ENCODE results near the gene ERFL.
"Not testable (repeated sequence)": the region's sequence is repeated elsewhere in the genome, so short reads cannot be mapped to it uniquely, and the experiment has no call there.

ERFL gene

DNA sequence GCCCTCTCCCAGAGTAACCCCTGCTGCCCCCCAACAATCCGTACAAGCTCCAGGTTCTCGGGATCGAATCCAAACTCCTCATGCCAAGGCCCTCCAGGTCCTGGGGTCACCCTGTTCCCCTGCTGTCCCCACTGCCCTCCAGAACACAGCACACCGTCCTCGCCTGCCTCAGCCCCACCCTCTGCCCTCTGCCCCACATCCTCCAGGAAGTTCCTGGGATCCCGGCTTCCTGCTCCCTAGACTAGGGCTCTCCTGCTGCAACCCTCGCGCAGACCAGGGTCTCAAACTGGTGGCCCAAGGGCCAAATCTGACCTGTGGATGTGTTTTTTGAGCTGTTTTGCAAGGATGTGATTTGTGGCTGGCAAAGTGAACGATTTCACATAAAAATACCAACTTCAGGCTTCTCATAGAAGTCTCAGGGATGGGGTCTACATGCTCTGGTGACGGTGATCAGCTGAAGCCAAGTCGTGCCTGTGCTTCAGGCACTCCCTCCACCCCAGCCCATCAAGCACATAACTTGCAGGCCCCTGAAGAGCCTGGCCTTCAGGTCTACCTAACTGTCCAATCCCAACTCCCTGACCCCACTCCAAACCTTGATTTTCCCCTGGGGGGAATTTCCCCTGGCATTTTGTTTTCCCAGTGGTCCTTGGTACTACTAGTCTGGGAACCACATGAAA is 29.1 kb upstream of the ERFL start:
- peaks cover 17% of the 10 kb centered on the region for H3K4me1 Mint-ChIP-seq
- H3K27ac Mint-ChIP-seq = peak overlapping the region; percentile 67
- H3K9me3 Mint-ChIP-seq = no peaks in the 10 kb centered on the region
- no peaks in the 10 kb centered on the region for H3K36me3 Mint-ChIP-seq (ENCODE audit: low read depth)
- DNase-seq = no peak
- no peak for ATAC-seq
- no peaks in the 10 kb centered on the region for H3K27me3 Mint-ChIP-seq
- peak overlapping the region; percentile 90 for H3K4me3 Mint-ChIP-seq

DNA sequence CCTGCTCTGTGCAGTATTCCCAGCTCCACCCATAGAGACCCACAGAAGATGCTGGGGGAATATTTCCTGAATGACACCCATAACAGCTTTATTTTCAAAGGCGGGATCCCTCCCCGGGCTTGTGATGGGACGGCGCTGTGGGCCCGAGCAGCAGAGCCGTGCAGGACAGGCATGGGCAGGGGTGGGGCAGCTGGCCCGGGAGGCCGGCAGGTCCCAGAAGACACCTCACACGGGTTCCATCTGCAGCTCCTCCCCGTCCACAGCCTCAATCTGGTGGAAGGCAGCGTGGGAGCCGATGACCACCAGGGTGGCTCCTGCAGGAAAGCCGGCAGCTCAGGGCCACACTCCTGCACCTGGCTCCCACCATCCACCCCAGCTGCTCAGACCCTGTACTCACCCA is 28.4 kb upstream of the ERFL start:
- Mint-ChIP-seq H3K27ac (no peak overlapping the region), H3K27me3 (no peaks in the 10 kb centered on the region), H3K36me3 (ENCODE audit: low read depth) (no peaks in the 10 kb centered on the region), H3K4me3 (no peak overlapping the region), H3K4me1 (peaks cover 20% of the 10 kb centered on the region), H3K9me3 (no peaks in the 10 kb centered on the region)
- DNase-seq (no peak), ATAC-seq (no peak)

DNA sequence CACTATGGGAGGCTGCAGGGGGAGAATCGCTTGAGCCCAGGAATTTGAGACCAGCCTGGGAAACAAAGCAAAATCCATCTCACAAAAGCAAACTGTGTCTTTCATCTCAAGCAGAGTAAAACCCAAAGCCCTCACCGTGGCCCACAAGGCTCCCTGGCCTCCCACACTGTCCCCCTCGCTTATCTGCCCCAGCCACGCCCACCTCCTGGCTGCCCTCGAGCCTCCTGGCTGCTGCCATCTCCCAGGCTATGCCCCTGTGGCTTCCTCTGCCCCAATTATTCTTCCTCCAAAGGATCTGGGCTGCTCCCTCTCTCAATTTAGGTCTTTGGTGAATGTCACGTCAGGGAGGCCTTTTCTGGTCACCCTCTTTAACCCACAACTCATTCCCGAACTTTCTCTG is 27.3 kb upstream of the ERFL start:
- ATAC-seq (no peak), DNase-seq (no peak)
- no peaks in the 10 kb centered on the region for H3K36me3 Mint-ChIP-seq (ENCODE audit: low read depth)
- H3K27ac Mint-ChIP-seq = no peak overlapping the region
- H3K27me3 Mint-ChIP-seq = no peaks in the 10 kb centered on the region
- no peak overlapping the region for H3K4me3 Mint-ChIP-seq
- H3K9me3 Mint-ChIP-seq = no peaks in the 10 kb centered on the region
- H3K4me1 Mint-ChIP-seq = peaks cover 23% of the 10 kb centered on the region

DNA sequence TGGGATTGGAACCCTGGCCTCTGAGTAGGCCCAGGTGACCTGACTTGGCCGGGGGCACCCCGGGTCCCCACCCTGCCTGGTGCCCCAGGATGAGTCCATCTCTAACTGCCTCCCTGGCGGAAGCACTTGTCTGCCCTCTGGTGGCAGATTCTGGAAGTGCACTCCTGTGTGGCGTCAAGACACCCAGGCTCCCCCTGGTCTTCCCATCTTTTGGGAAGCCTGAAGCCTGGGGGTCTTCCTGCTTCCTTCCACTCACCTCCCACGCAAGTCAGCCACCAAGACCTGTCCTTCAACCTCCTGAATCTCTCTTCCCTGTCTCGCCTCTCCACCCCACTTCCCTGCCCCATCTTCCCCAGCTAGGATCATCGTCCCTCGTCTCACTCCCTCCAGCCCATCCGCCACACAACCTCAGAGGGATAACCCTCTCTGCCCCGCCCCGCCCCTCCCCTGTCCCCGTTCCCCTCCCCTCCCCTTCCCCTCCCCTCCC is 23.5 kb upstream of the ERFL start:
- Mint-ChIP-seq H3K36me3 (ENCODE audit: low read depth) (no peaks in the 10 kb centered on the region), H3K27ac (no peak overlapping the region), H3K27me3 (no peaks in the 10 kb centered on the region), H3K9me3 (no peaks in the 10 kb centered on the region), H3K4me1 (peaks cover 29% of the 10 kb centered on the region), H3K4me3 (no peak overlapping the region)
- DNase-seq = peak; percentile 96
- ATAC-seq = peak; percentile 82

DNA sequence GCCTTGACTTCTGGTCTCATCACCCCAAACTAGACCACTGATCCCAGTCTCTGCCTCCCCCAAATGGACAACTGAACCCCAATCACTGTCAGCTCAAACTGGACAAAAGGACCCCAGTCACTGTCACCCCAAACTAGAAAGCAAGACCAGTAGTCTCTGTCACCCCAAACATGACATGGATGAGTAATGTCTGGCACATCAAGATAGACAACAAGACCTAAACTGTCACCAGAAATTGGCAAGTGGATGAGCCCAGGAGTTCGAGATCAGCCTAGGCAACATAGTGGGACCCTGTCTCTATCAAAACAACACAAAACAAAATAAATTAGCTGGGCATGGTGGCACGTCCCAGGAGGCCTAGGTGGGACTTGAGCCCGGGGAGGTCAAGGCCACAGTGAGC is 18.8 kb upstream of the ERFL start:
- Mint-ChIP-seq H3K27ac (peak overlapping the region; percentile 72), H3K4me3 (peak overlapping the region; percentile 36), H3K4me1 (peaks cover 67% of the 10 kb centered on the region), H3K9me3 (no peaks in the 10 kb centered on the region), H3K27me3 (peaks cover 5% of the 10 kb centered on the region), H3K36me3 (ENCODE audit: low read depth) (no peaks in the 10 kb centered on the region)
- ATAC-seq = no peak
- no peak for DNase-seq

DNA sequence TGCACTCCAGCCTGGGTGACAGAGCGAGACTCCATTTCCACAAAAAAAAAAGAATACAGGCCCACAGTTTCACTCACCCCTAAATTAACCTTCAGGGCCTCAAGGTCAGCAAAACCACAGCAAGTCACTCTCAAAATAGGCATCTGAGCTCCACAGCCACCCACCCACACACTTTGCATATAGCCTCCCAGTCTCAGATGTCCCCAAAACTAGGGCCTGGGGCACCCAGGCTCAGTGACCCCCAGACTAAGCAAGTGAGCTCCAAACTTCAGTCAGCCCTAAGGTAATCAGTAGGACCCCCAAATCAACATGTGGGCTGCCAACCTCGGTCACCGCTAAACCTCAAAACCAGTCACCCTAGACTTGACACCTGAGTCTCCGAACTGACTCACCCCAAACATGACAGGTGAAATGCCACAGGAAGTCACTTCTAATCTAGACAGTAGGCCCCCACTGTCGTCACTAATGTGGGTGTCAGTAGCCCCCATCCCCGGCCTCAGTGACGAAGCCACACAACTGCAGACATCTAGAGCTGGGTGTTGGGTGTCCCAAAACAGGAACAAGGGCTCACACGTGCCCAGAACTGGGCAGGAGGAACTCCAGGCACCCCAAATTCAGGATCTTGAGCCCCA is 17.0 kb upstream of the ERFL start:
- Mint-ChIP-seq H3K4me3 (peak overlapping the region; percentile 65), H3K27me3 (peaks cover 9% of the 10 kb centered on the region), H3K4me1 (peaks cover 70% of the 10 kb centered on the region), H3K27ac (peak overlapping the region; percentile 95), H3K36me3 (ENCODE audit: low read depth) (no peaks in the 10 kb centered on the region), H3K9me3 (no peaks in the 10 kb centered on the region)
- DNase-seq = peak; percentile 90
- peak; percentile 95 for ATAC-seq

DNA sequence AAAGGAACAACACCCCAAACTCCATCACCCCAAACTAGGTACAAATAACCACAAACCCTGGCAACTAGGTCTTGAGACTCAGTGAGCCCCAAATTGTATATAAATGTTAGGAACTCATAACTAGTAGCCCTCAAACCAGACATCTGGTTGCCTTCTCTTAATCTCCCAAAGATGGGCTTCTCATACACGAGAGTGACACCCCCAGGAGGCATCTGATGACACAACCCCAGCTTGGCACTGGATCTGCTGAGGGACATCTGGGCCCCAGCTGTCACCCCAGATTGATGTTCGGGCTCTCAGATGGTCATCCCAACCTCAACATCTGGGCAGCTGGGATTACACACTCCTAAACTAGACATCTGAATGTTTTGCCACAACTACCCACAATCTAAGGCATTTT is 16.1 kb upstream of the ERFL start:
- Mint-ChIP-seq H3K4me1 (peaks cover 67% of the 10 kb centered on the region), H3K9me3 (no peaks in the 10 kb centered on the region), H3K27ac (peak overlapping the region; percentile 95), H3K36me3 (ENCODE audit: low read depth) (no peaks in the 10 kb centered on the region), H3K4me3 (peak overlapping the region; percentile 65), H3K27me3 (peaks cover 9% of the 10 kb centered on the region)
- ATAC-seq = no peak
- DNase-seq = no peak

DNA sequence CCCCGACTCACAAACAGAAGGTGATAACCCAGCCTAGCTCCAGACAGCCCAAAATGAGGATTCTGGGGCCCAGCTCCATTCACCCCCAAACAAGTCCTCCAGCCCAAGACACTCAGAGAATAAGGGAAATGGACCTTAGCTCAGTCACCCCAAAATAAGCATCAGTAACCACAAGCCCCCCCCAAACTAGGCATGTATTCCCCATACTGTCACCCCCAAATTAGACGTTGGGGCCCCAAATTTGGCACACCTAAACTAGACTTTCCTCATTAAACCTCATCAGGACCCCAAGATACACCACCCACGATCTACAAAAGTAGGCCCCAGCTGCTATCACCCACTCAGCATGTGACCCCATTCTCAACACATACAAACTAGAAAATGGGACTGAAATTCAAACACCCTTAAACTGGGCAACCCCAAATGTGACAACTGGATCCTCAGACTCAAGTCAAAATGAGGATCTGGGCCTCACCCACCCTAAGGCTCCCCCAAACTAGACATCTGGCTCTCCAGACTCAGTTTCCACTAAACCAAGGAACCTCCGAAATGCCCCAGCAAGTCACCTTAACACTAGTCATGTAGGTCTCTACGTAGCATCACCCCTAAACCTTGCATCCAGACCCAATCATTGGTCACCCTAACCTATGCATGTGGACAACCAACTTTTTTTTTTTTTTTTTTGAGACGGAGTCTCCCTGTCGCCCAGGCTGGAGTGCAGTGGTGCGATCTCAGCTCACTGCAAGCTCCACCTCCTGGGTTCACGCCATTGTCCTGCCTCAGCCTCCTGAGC is 13.4 kb upstream of the ERFL start:
- peaks cover 54% of the 10 kb centered on the region for H3K4me1 Mint-ChIP-seq
- ATAC-seq = no peak
- no peaks in the 10 kb centered on the region for H3K36me3 Mint-ChIP-seq (ENCODE audit: low read depth)
- H3K4me3 Mint-ChIP-seq = peak overlapping the region; percentile 54
- peaks cover 10% of the 10 kb centered on the region for H3K27me3 Mint-ChIP-seq
- no peaks in the 10 kb centered on the region for H3K9me3 Mint-ChIP-seq
- H3K27ac Mint-ChIP-seq = peak overlapping the region; percentile 80
- no peak for DNase-seq

DNA sequence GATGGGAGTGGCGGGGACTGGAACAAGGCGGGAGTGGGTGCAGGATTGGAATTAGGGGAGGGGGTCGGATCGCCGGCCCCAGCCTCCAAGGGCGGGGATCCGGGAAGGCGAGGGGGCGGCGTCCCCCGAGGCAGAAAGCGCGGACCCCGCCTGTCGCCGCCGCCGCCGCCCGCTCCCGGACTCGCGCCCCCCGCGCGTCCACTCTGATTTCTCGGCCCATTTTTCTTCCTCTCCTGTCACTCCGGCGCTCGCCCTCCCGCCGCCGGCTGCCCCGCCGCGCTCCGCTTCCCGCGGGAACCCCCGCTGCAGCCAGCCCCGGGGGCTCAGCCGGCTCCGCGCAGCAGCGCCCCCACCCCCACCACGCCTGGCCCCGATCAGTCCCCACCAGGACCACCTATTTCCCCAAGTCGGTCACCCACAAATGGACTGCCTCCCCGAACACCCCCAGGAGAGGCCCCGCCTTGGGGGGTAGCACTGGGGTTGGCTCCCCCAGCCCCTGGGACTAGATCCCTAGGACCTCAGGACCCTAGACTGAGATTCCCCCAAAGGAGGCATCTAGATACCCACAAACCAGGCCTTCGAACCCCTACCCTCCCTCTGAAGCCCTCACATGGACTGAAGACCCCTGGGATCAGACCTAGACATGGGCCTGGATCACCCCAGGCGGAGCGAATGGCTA is 12.6 kb upstream of the ERFL start:
- no peak for ATAC-seq
- peaks cover 55% of the 10 kb centered on the region for H3K4me1 Mint-ChIP-seq
- peaks cover 14% of the 10 kb centered on the region for H3K27me3 Mint-ChIP-seq
- H3K4me3 Mint-ChIP-seq = peak overlapping the region; percentile 76
- peak overlapping the region; percentile 83 for H3K27ac Mint-ChIP-seq
- H3K36me3 Mint-ChIP-seq (ENCODE audit: low read depth) = no peaks in the 10 kb centered on the region
- H3K9me3 Mint-ChIP-seq = no peaks in the 10 kb centered on the region
- no peak for DNase-seq

DNA sequence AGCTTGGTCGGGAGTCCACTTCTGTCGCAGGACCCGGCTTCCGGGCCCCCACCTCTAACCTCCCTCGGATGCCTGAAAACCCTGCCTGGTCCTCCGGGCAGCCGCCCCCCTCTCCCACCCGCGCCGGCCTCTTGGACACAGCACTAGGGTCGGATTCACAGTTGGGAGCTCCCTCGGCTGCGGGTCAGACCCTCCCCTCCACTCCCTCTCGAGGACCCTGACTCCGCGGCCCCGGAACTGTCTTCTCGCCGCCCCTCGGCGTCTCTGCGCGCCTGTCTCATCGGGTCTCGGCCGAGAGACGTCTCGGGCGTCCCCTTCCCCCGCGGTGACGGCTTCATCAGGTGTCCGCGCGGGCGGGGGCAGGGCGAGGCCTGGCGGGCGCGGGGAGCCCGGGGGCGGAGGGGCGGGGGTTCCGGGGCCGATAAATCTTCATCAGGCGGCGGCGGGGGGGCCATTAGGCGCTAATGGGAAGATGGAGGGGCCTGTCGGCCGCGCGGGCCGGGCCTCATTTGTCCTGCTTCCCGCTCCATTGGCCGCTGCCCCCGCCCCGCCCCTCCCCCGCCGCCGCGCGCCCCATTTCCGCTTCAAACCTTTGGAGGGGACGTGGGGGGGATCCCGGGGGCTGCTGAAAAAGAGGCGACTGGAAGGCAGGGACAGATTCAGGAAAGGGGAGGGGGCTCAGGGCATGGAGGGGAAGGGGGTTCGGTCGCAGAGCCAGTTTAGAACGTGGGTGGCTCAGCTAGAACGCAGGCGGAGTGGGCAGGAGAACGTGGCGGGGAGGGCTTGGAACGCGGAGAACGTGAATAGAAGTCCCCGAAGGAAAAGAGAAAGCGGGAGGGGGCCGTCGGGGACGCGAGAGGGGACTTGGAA is 11.8 kb upstream of the ERFL start:
- Mint-ChIP-seq H3K27me3 (peaks cover 16% of the 10 kb centered on the region), H3K4me3 (peak overlapping the region; percentile 76), H3K9me3 (no peaks in the 10 kb centered on the region), H3K4me1 (peaks cover 52% of the 10 kb centered on the region), H3K36me3 (ENCODE audit: low read depth) (no peaks in the 10 kb centered on the region), H3K27ac (peak overlapping the region; percentile 83)
- no peak for ATAC-seq
- DNase-seq = peak; percentile 64

DNA sequence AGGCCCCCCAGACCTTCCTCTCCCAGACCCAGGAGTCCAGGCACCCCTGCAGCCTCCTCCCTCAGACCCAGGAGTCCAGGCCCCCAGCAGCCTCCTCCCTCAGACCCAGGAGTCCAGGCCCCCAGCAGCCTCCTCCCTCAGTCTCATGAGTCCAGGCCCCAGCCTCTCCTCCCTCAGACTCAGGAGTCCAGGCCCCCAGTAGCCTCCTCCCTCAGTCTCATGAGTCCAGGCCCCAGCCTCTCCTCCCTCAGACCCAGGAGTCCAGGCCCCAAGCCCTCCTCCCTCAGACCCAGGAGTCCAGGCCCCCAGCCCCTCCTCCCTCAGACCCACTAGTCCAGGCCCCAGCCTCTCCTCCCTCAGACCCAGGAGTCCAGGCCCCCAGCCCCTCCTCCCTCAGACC is 11.0 kb upstream of the ERFL start:
- Mint-ChIP-seq H3K27me3 (peaks cover 19% of the 10 kb centered on the region), H3K4me1 (peaks cover 52% of the 10 kb centered on the region)
- not testable (repeated sequence) for H3K9me3 Mint-ChIP-seq; H3K27ac Mint-ChIP-seq; H3K4me3 Mint-ChIP-seq; H3K36me3 Mint-ChIP-seq (ENCODE audit: low read depth); ATAC-seq; DNase-seq

DNA sequence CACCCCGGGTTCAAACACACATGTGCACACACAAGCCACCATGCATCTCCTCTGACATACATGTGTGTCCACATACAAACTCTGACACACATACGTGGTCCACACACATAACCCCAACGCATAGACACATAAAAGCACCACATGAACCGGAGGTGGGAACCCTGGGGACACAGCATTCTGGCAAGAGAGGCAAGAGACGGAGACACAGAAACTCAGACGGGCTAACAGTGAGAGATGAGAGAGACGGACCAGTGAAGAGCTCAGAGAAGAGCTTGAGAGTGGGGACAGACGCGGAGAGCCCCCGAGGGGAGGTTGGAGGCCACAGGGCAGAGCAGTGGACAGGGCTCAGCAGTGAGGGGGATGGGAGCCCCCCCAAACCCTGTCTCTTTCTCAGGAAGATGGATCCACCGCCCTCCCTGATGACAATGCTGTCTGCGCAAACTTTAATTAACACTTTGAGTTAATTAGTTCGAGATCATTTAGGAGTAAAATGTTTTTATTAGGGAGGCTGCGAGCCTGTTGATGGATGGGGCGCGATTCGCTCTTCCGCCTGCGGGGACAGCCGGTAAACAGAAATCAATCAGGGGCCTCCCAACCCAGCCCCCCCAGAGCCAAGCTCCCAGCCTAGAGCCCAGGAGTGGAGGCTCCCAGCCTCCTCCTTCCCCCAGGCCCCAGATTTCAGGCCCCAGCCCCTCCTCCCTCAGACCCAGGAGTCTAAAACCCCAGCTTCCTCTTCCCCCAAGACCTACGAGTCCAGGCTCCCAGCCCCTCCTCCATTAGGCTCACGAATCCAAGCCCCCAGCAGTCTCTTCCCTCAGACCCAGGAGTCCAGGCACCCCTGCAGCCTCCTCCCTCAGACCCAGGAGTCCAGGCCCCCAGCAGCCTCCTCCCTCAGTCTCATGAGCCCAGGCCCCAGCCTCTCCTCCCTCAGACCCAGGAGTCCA is 9.5 kb upstream of the ERFL start:
- DNase-seq (no peak), ATAC-seq (no peak)
- no peak overlapping the region for H3K4me3 Mint-ChIP-seq
- no peaks in the 10 kb centered on the region for H3K9me3 Mint-ChIP-seq
- H3K27me3 Mint-ChIP-seq = peaks cover 20% of the 10 kb centered on the region
- H3K36me3 Mint-ChIP-seq (ENCODE audit: low read depth) = no peaks in the 10 kb centered on the region
- H3K27ac Mint-ChIP-seq = no peak overlapping the region
- peaks cover 46% of the 10 kb centered on the region for H3K4me1 Mint-ChIP-seq

DNA sequence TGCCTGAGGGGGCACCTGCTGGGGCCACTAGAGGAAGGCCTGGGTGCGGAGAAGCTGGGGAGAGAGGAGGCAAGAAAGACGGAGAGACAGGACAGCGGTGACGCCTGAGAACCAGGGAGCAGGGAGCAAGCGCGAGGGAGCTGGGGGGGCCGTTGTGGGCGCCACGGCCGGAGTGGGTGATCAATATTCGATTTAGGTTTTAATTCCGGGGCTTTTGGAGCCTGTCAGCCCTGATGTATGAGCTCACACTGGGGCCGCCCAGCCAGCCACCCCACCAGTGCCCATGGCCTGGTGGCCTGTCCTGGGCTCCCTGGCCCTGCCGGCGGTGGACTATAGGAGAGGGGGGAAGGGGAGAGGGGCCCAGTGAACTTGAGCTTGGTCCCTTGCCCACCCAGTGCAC is 8.7 kb upstream of the ERFL start:
- peaks cover 18% of the 10 kb centered on the region for H3K27me3 Mint-ChIP-seq
- ATAC-seq (no peak), DNase-seq (no peak)
- no peaks in the 10 kb centered on the region for H3K9me3 Mint-ChIP-seq
- H3K4me1 Mint-ChIP-seq = peaks cover 46% of the 10 kb centered on the region
- no peak overlapping the region for H3K27ac Mint-ChIP-seq
- H3K36me3 Mint-ChIP-seq (ENCODE audit: low read depth) = no peaks in the 10 kb centered on the region
- no peak overlapping the region for H3K4me3 Mint-ChIP-seq
